NT2/D1 (cell line): ENCODE measurements around the gene CD163.

ENCODE experiments used
- SUZ12 ChIP-seq: IDR thresholded peaks from 2 replicates; pipeline ENCODE4 v1.6.1; 2011; ENCODE audit not compliant: insufficient read length, insufficient read depth; ENCODE audit errors: extremely low read depth
- YY1 ChIP-seq: IDR thresholded peaks from 2 replicates; pipeline ENCODE4 v1.6.1; 2011; ENCODE audit not compliant: insufficient read length, insufficient read depth
- ZNF274 ChIP-seq: IDR thresholded peaks from 2 replicates; pipeline ENCODE4 v1.6.1; 2011; ENCODE audit warnings: mild to moderate bottlenecking, low read depth, low read length

DNA sequence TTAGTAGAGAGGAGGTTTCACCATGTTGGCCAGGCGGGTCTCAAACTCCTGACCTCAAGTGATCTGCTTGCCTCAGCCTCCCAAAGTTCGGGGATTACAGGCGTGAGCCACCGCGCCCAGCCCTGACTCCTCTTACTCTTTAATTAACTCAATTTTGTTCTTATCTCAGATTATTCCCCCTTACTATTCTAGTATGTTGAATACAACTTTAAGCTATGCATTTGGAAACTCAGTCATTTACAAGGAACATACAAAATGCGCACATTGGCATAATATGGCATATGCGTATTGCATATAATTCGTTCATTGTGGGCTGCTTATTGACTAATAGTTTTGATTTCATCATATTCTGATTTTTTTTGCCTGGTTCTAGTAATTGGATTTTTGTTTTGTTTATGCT is 10.8 kb upstream of the CD163 start:
- TF ChIP-seq YY1 (no peak), ZNF274 (no peak), SUZ12 (no peak)
